ENCODE measurements around the gene FEN1. TPM values are rescaled to one million over a fixed set of nuclear protein-coding genes. Genes with fewer than 3 reads are reported as not detected.

Gene FEN1
- total RNA-seq, 3 donors from 2014 or later: 92.8 to 108 (median 94.2) TPM

DNA sequence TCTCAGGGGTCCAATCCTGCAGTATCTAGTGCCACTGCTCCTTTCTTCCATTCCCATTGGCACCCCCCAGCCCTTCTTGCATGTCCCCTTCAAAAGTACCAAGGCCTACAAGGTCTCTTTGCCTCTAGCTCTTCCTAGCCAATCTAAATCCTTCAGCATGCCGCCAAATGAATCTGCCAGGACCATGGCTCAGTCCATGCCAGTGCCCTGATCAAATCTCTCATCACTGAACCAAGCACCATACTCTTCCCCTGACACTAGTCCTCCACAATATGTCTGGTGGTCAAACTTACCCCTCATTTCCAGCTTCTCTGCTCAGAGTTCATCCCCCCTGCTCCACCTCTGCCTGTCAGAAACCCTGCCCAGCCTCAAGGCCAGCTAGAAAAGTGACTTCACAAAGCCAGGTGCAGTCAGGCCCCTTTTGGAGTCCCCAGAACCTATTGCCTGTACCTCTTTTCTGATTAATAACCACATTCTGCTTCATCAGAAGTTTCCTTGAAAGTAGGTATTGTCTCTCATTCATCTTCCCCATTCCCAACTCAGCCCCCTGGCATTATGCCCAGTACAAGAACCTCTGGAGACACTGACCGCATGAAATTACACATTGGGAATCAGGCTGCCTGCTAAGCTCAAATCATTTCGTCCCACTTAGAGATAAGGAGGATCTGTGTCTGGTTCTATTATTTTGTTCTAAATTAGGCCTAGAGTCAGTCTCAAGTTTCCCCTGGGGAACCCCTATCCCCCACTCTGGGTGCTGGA is 11.4 kb downstream of the FEN1 start:
- Mint-ChIP-seq H3K4me1 (ENCODE audit: low read depth) (no peaks in the 10 kb centered on the region), H3K27me3 (ENCODE audit: low read depth) (no peaks in the 10 kb centered on the region), H3K4me3 (no peak overlapping the region), H3K9me3 (no peaks in the 10 kb centered on the region), H3K36me3 (ENCODE audit: insufficient read depth) (peaks cover 3% of the 10 kb centered on the region)
- no peak for DNase-seq
- ATAC-seq: no peak

DNA sequence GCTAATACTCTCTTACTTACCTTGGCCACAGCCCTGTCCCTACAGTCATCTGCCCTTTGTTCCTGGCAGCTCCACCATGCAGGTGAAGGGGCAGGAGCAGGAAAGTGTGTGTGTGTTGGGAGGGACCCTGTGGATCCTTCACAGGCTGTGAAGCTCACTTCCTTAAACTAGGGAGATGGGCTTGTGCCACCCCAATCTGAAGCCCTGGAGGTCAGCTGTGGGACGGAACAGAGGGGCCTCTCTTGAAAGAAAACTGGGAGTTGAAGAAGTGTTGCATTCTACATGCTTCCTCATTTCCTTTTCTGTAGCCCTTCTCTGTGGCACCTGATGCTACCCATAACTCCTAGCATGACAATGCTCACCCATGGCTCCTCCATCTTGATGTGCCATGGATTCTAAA is 12.4 kb downstream of the FEN1 start:
- H3K27me3 Mint-ChIP-seq (ENCODE audit: low read depth): no peaks in the 10 kb centered on the region
- no peak for DNase-seq
- H3K4me3 Mint-ChIP-seq: no peak overlapping the region
- H3K4me1 Mint-ChIP-seq (ENCODE audit: low read depth): no peaks in the 10 kb centered on the region
- no peak for ATAC-seq
- H3K9me3 Mint-ChIP-seq: no peaks in the 10 kb centered on the region
- H3K36me3 Mint-ChIP-seq (ENCODE audit: insufficient read depth): peaks cover 3% of the 10 kb centered on the region

DNA sequence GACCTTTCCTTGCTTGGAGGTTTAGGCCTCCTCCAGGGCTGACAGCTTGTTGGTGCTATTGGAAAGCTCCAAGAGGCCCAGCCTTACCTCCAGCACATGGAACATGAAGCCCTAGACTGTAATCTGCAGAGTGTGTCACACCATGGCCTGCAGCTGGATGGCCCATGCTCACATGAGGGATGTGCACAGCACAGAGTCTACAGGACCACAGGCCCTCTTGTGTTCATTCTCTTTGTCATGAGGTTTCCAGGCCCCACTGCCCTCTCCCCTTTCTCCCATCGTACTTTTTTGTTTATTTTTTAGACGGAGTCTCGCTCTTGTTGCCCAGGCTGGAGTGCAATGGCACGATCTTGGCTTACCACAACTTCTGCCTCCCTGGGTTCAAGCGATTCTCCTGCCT is 14.1 kb downstream of the FEN1 start:
- no peak for DNase-seq
- no peaks in the 10 kb centered on the region for H3K9me3 Mint-ChIP-seq
- no peak for ATAC-seq
- no peaks in the 10 kb centered on the region for H3K4me1 Mint-ChIP-seq (ENCODE audit: low read depth)
- no peaks in the 10 kb centered on the region for H3K36me3 Mint-ChIP-seq (ENCODE audit: insufficient read depth)
- H3K27me3 Mint-ChIP-seq (ENCODE audit: low read depth): peaks cover 2% of the 10 kb centered on the region
- H3K4me3 Mint-ChIP-seq: no peak overlapping the region

DNA sequence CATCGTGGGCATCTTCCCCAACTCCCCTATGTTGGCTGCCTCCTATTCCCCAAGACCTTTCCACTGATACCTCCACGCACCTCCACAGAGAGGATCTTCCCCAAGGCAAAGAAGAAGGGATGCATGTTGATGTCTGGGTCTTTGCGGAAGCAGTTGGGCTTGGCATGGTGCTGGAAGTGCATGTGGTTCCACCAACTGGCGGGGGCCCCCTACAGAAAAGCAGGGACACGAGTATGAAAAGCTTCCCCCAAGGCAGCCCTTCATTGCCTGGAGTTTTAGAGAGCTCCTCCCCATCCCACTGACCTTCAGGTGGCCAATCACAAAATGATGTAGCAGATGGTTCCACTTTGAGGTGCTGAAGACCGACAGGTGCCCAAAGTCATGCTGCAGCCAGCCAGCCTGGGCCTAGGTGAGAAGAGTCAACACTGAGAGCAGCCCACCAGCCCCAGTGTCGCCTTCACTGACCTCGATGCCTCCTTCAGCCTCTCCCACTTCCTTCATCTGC is 18.0 kb downstream of the FEN1 start:
- DNase-seq (no peak), ATAC-seq (no peak)
- Mint-ChIP-seq H3K4me1 (ENCODE audit: low read depth) (peaks cover 6% of the 10 kb centered on the region), H3K9me3 (no peaks in the 10 kb centered on the region), H3K27me3 (ENCODE audit: low read depth) (peaks cover 22% of the 10 kb centered on the region), H3K4me3 (no peak overlapping the region), H3K36me3 (ENCODE audit: insufficient read depth) (no peaks in the 10 kb centered on the region)

DNA sequence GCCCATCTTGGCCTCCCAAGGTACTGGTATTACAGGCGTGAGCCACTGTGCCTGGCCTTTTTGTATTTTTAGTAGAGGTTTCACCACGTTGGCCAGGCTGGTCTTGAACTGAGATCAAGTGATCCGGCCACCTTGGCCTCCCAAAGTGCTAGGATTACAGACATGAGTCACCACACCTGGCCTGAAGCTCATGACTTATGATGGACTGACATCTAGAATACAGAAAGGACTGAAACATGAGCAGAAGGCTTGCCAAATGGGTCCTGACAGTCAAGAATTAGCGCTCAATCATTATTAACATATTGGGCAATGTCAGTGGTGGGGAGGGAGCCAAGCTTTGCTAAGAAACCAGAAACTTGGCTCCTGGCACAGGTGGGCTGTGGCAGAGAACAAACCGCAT is 19.1 kb downstream of the FEN1 start:
- ATAC-seq (no peak), DNase-seq (no peak)
- H3K4me1 Mint-ChIP-seq (ENCODE audit: low read depth): peaks cover 13% of the 10 kb centered on the region
- H3K9me3 Mint-ChIP-seq: no peaks in the 10 kb centered on the region
- no peaks in the 10 kb centered on the region for H3K36me3 Mint-ChIP-seq (ENCODE audit: insufficient read depth)
- no peak overlapping the region for H3K4me3 Mint-ChIP-seq
- H3K27me3 Mint-ChIP-seq (ENCODE audit: low read depth): peaks cover 27% of the 10 kb centered on the region

DNA sequence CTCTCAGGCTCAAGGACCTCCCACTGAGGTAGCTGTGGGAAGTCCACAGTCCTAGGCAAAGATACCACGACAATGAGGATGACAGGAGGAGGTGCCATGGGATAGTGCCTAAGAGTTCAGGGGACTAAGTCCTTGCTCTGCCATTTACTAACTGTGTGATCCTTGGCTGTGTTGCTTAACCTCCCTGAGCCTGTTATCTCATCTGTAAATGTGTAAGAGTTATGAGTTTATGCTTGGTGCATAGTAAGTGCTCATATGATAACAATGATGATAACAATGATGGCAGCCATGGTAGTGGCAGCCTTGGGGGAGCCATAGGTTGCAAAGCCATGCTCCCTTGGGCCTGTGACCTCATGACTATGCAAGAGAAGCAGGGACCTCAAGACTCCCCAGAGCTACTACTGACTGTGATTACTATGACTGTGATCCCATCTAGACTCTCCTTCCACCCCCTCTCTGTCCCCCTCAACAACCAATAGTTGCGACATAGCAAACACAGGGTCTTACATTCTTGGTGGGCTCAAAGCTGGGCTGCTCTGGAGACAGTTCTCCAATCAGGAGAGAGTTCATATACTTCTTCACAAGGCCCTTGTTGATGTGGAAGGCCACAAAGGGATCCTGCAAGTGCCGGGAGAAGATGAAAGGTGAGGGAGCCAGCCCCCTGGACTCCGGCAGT is 20.2 kb downstream of the FEN1 start:
- DNase-seq: no peak
- Mint-ChIP-seq H3K4me3 (no peak overlapping the region), H3K9me3 (no peaks in the 10 kb centered on the region), H3K36me3 (ENCODE audit: insufficient read depth) (no peaks in the 10 kb centered on the region), H3K4me1 (ENCODE audit: low read depth) (peaks cover 13% of the 10 kb centered on the region), H3K27me3 (ENCODE audit: low read depth) (peaks cover 28% of the 10 kb centered on the region)
- no peak for ATAC-seq

DNA sequence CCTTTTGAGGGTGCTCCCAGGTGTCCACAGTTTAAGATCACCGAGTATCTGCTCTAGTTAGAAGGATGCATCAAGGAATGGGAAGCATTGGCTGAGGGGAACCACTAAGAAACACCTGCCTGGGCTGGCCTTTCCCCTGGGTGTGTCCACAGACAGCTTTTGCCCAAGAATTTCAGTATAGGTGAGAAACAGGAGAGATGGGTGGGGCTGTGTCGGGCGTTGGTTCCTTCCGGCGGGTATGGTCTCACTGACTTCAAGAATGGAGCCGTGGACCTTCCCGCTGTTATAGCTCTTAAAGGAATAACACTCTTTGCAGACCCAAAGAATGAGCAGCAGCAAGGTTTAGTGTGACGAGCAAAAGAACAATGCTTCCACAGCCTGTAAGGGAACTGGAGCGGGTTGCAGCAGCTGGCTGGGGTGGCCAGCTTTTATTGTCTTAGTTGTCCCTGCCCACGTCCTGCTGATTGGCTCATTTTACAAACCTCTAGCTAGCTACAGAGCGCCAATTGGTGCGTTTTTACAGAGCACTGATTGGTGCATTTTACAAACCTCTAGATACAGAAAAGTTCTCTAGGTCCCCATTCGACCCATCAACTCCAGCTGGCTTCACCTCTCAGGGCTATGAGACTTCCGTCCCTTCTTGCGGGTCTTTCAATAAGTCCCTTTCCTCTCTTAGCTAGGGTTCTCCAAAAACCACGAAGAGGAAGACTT is 21.7 kb downstream of the FEN1 start:
- no peak for ATAC-seq
- H3K36me3 Mint-ChIP-seq (ENCODE audit: insufficient read depth): no peaks in the 10 kb centered on the region
- no peak for DNase-seq
- H3K4me1 Mint-ChIP-seq (ENCODE audit: low read depth): peaks cover 13% of the 10 kb centered on the region
- H3K4me3 Mint-ChIP-seq: peak overlapping the region; percentile 84
- no peaks in the 10 kb centered on the region for H3K9me3 Mint-ChIP-seq
- peaks cover 29% of the 10 kb centered on the region for H3K27me3 Mint-ChIP-seq (ENCODE audit: low read depth)

DNA sequence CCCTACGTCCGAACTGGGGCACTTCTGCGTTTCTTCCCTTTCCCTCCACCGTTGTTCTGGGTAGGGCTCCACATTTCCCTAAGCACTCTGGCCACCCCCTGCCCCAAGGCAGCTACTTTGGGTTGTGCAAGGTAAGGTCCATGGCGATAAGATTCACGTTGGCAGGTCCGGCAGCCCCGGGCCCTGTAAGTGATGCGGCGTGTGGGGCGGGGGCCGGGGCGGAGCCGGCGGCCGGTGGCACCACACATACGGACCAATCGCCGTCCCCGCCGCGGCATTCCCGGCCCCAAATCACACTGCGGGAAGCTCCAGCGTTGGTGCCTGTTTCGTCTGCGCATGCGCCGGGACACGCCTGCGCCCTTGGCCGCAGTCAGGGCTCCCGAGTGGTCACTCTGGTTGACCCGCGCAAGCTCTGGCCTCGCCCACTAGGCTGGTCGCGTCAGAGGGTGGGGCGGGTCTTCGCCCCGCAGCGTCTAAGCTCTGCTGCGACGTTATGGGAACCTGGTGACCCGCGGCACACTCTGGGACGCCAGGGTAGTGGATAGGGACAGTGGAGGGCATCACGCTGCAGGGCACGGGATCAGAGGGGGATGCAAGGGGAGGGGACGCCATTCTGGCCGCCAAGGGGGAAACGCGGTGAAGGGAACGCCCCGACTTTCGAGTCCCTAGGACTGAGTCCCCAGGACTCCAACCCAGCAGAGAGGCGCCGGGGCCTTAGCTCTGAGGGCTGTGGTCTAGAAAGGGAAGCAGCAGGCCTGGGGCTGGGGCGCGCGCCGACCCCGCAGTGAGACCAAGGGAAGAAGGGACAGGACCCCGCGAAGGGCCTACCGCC is 22.5 kb downstream of the FEN1 start:
- no peaks in the 10 kb centered on the region for H3K36me3 Mint-ChIP-seq (ENCODE audit: insufficient read depth)
- peaks cover 13% of the 10 kb centered on the region for H3K4me1 Mint-ChIP-seq (ENCODE audit: low read depth)
- peaks cover 29% of the 10 kb centered on the region for H3K27me3 Mint-ChIP-seq (ENCODE audit: low read depth)
- peak overlapping the region; percentile 84 for H3K4me3 Mint-ChIP-seq
- no peaks in the 10 kb centered on the region for H3K9me3 Mint-ChIP-seq
- peak in 1 of 2 donors; percentile 15 for ATAC-seq
- DNase-seq: peak; percentile 17

DNA sequence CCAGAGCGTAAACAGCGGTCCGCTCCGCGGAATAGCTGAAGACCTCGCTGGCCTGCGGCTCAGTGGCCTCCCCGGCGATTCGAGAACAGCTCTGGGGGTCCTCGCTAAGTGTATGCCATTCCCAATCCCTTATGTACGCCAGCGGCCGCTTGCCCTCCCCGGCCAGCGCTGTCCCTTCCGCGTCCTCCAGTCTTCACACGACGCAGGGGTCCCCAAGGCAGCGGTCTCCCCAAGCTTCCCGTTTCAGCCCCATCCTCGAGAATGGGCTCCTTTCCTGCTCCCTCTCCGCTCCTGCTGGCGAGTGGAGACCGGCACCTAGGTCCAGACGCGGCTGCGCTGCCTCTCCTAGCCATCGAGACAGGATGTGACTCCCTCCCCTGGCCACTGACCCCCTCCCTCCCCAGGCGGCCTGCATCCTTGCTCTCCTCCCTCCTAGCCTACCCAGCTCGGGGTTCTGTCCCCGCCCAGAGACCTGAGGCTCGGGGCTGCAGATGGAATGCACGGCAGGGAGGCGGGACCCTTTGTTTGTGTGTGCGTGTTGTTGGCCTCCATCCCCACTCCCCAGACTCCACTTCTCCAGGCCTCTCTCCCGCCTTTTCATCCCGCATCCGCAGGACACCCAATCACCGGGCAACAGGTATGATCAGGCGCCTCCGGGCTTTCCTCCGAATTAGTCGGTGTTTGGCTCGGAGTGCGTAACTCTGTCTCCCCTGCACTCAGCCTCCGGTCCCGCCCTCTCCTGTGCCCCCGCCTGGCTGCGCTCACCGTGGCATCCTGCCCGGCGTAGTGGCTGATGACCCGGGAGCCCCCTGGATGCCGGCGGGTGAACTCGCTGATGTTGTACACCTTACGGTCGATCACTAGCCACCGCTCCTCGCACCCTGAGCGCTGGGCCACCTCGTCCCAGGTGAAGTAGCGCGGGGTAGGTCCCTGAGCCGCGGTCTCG is 23.4 kb downstream of the FEN1 start:
- H3K9me3 Mint-ChIP-seq: no peaks in the 10 kb centered on the region
- no peaks in the 10 kb centered on the region for H3K36me3 Mint-ChIP-seq (ENCODE audit: insufficient read depth)
- peaks cover 29% of the 10 kb centered on the region for H3K27me3 Mint-ChIP-seq (ENCODE audit: low read depth)
- peaks cover 13% of the 10 kb centered on the region for H3K4me1 Mint-ChIP-seq (ENCODE audit: low read depth)
- ATAC-seq: peak; percentile 71 to 77
- H3K4me3 Mint-ChIP-seq: peak overlapping the region; percentile 84
- peak; percentile 49 for DNase-seq

DNA sequence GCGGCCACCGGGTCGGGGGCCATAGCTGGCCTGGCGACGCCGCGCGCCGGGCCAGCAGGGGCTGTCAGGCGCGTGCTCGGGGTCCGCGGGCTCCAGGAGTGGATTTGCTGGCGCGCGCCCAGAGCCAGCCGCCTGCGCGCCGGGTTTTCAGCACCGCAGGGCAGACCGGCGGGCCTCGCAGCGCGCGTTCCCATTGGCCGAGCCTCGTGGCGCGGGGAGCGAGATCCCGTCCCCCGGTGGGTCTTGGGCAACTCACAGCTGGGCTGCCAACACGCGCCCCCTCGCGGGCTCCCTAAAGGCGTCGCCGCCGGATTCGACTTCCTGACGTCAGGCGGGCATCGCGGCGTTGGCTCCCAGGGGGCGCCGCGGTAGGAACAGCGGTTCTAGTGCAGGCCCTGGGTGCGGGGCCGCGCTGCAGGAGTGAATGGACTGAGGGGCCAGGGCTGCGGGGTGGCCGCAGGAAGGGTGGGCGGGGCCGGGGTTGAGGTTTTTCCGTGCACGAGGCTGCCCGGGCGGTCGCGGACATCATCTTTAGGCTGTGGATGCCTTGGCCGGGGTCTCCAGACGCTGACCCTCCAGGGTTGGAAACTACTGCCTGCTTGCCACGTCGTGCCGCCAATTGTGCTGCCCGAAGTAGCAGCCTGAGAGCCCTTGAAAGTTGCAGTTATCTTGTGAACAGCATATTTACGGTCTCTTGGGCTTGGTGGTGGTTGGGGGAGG is 24.2 kb downstream of the FEN1 start, which contains the start of gene FADS1:
Gene FADS1, minus strand, starts transcription at position 268 of the 720 bp plus-strand sequence. Its CDS starts 74 bp downstream, at position 194.
- peak within 1 kb of the TSS; percentile 84 for H3K4me3 Mint-ChIP-seq
- peaks cover 27% of the 10 kb centered on the region for H3K27me3 Mint-ChIP-seq (ENCODE audit: low read depth)
- no peaks in the 10 kb centered on the region for H3K36me3 Mint-ChIP-seq (ENCODE audit: insufficient read depth)
- ATAC-seq: peak; percentile 72 to 73
- DNase-seq: peak; percentile 66
- peaks cover 13% of the 10 kb centered on the region for H3K4me1 Mint-ChIP-seq (ENCODE audit: low read depth)
- H3K9me3 Mint-ChIP-seq: no peaks in the 10 kb centered on the region

DNA sequence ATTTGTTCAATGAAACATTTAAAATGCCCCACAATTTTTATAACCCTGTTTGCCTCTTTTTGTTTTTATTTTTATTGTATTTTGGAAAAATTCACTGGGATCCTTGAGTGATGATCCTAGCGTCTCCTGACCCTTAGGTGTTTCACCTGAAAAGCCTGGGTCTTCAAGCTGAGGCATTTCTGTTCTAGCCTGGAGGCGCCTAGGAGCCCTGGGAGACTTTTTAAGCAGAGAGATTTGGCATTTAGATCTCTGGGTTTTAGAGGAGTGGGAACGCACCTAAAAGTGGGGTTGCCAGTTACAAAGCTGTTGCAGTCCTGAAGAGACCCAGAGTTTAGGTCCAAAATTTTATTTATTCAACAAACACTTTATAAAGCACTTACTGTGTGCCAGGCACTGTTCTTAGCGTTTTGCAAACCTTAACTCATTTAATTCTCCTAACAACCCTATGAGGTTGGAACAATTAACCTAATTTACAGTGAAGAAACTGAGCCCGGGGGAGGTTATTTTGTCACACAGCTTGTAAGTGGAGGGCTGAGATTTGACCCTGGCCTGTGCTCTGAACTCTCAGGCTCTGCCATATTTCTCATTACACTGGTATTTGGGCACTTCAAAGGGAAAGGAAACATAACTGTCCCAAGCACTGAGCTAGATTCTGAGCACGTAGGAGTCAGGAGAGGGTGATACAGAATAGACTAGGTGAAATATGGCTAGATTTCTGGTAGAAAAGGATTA is 24.9 kb downstream of the FEN1 start:
- Mint-ChIP-seq H3K4me1 (ENCODE audit: low read depth) (peaks cover 13% of the 10 kb centered on the region), H3K4me3 (peak overlapping the region; percentile 69), H3K9me3 (no peaks in the 10 kb centered on the region), H3K36me3 (ENCODE audit: insufficient read depth) (no peaks in the 10 kb centered on the region), H3K27me3 (ENCODE audit: low read depth) (peaks cover 24% of the 10 kb centered on the region)
- DNase-seq (no peak), ATAC-seq (no peak)

DNA sequence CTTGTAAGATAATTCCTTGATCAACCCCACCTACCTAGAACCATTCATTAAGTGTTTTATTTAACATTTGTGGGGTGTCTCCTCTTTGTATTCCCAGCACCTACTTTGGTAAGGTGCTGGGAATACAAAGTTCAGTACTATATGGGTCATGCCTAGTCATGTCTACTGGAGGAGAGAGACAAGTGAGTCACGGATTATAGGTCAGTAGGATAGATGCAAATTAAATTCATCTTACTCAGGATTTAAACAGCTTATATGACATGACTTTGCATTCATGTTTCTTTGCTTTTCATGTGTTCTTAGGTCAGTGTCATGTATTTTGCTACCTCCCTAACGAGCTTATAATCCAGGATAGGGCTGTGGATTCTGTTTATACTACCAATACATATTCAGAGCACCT is 27.5 kb downstream of the FEN1 start:
- no peak overlapping the region for H3K4me3 Mint-ChIP-seq
- ATAC-seq: no peak
- no peak for DNase-seq
- H3K9me3 Mint-ChIP-seq: no peaks in the 10 kb centered on the region
- peaks cover 10% of the 10 kb centered on the region for H3K4me1 Mint-ChIP-seq (ENCODE audit: low read depth)
- H3K36me3 Mint-ChIP-seq (ENCODE audit: insufficient read depth): no peaks in the 10 kb centered on the region
- peaks cover 10% of the 10 kb centered on the region for H3K27me3 Mint-ChIP-seq (ENCODE audit: low read depth)
